HepG2 (cell line): ENCODE measurements around the gene MAPK14. TPM values are rescaled to one million over a fixed set of nuclear protein-coding genes. Genes with fewer than 3 reads are reported as not detected.

Source experiments
- DNMT3B ChIP-seq: conservative IDR thresholded peaks from 2 replicates; pipeline ENCODE4 v1.6.1; 2016; ENCODE audit warnings: missing biosample characterization, control low read depth
- IKZF4 ChIP-seq: sonication (generic); formaldehyde crosslinking; IDR thresholded peaks from 2 replicates; pipeline ENCODE4 v1.5.1; 2020; ENCODE audit warnings: borderline replicate concordance, mild to moderate bottlenecking, low read depth, missing genetic modification reagents; ENCODE audit errors: not compliant biosample characterization
- IKZF5 ChIP-seq: IDR thresholded peaks from 2 replicates; pipeline ENCODE4 v1.6.1; 2018; ENCODE audit warnings: missing genetic modification reagents, mild to moderate bottlenecking, missing compliant biosample characterization
- MXD4 ChIP-seq: IDR thresholded peaks from 2 replicates; pipeline ENCODE4 v1.6.1; 2016; ENCODE audit warnings: mild to moderate bottlenecking, missing biosample characterization, missing genetic modification reagents
- REXO4 ChIP-seq: sonication (generic); formaldehyde crosslinking; IDR thresholded peaks from 2 replicates; pipeline ENCODE4 v1.8.0; 2022; ENCODE audit warnings: missing genetic modification reagents, mild to moderate bottlenecking, borderline replicate concordance
- SCMH1 ChIP-seq: sonication (generic); formaldehyde crosslinking; IDR thresholded peaks from 2 replicates; pipeline ENCODE4 v1.9.0; 2021; ENCODE audit warnings: missing genetic modification reagents, mild to moderate bottlenecking, borderline replicate concordance
- SNAPC4 ChIP-seq: sonication (generic); formaldehyde crosslinking; IDR thresholded peaks from 2 replicates; pipeline ENCODE4 v1.4.0; 2020; ENCODE audit warnings: mild to moderate bottlenecking, missing genetic modification reagents
- ZBTB21 ChIP-seq: sonication (generic); formaldehyde crosslinking; IDR thresholded peaks from 2 replicates; pipeline ENCODE4 v1.4.0; 2020; ENCODE audit warnings: missing genetic modification reagents
- ZNF207 ChIP-seq: fragments of 450-650 bp; IDR thresholded peaks from 2 replicates; pipeline ENCODE4 v1.6.1; 2016; ENCODE audit warnings: antibody characterized with exemption, borderline replicate concordance
- ZNF3 ChIP-seq: IDR thresholded peaks from 2 replicates; pipeline ENCODE4 v1.7.0; 2017; ENCODE audit warnings: inconsistent platforms
- ZNF775 ChIP-seq: sonication (generic); formaldehyde crosslinking; IDR thresholded peaks from 2 replicates; pipeline ENCODE4 v1.4.0; 2020; ENCODE audit warnings: missing genetic modification reagents, mild to moderate bottlenecking, moderate library complexity, borderline replicate concordance
- ZSCAN22 ChIP-seq: sonication (generic); formaldehyde crosslinking; IDR thresholded peaks from 2 replicates; pipeline ENCODE4 v1.4.0; 2020; ENCODE audit warnings: mild to moderate bottlenecking, missing genetic modification reagents
- polyA plus RNA-seq, 8 experiments: library from polyadenylated mRNA; depleted of rRNA in 3 of 8; stranded (reverse) in 7 of 8; unstranded in 1 of 8; fragments of >200 nt; fragmentation: Illumina TruSeq in 4 of 8; extraction: Trizol in 4 of 8; gene quantifications; 2 replicates each; pipeline versions ENCODE4 v1.2.1 to v1.2.3, GENCODE V29; 2011 to 2016; ENCODE audit warnings: low read depth in 4 of 8, missing spikeins in 1 of 8, mixed read lengths in 1 of 8; ENCODE audit not compliant: insufficient read depth in 1 of 8
- total RNA-seq, 5 experiments: library from RNA; depleted of rRNA; stranded (reverse); fragments of >200 nt; fragmentation: Illumina TruSeq; extraction: Trizol; gene quantifications; 2 replicates each; pipeline ENCODE4 v1.2.3, GENCODE V29; 2016; ENCODE audit warnings: low read depth in 1 of 5
- TF ChIP-seq, protein P1 (sequence below): sonication (generic); formaldehyde crosslinking; IDR thresholded peaks from one replicate; pipeline ENCODE4 v1.5.1; 2020; ENCODE audit warnings: mild to moderate bottlenecking, missing genetic modification reagents; ENCODE audit errors: not compliant biosample characterization
- TF ChIP-seq, protein P2 (sequence below): sonication (generic); formaldehyde crosslinking; IDR thresholded peaks from 2 replicates; pipeline ENCODE4 v1.9.0; 2022; ENCODE audit warnings: low read depth, missing genetic modification reagents

Gene MAPK14
- total and polyA plus RNA-seq, 2 of the 13 experiments (the other 11 are each of a cell fraction or from before 2014, with no cell fraction given): 66.3 to 67.3 TPM

DNA sequence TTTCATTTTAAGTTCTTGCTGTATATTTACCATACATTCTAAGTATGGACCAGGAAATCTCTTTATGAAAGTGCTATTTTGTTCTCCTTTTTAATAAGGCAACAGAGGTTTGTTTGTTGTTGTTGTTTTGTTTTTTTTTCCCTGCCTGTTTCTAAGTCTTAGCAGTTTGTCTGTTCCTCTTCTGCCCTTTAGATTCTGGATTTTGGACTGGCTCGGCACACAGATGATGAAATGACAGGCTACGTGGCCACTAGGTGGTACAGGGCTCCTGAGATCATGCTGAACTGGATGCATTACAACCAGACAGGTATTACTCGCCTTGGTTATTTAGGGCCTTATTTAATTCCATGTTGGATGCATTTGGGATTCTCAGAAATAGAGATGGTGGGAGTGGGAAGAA, 48.0 kb downstream of the MAPK14 start (continued):
- TF ChIP-seq ZBTB21 (CRISPR knock-in tag) (no peak), ZNF775 (no peak), ZNF207 (no peak), ZSCAN22 (CRISPR knock-in tag) (no peak), IKZF5 (0 out of 2 replicates have a peak, but pooled peaks have one; percentile 51), REXO4 (no peak), IKZF4 (CRISPR knock-in tag) (no peak), MXD4 (no peak), ZNF3 (CRISPR knock-in tag) (no peak), SCMH1 (CRISPR knock-in tag) (no peak), SNAPC4 (CRISPR knock-in tag) (no peak), DNMT3B (CRISPR knock-in tag) (no peak)
- TF ChIP-seq, protein P1, sequence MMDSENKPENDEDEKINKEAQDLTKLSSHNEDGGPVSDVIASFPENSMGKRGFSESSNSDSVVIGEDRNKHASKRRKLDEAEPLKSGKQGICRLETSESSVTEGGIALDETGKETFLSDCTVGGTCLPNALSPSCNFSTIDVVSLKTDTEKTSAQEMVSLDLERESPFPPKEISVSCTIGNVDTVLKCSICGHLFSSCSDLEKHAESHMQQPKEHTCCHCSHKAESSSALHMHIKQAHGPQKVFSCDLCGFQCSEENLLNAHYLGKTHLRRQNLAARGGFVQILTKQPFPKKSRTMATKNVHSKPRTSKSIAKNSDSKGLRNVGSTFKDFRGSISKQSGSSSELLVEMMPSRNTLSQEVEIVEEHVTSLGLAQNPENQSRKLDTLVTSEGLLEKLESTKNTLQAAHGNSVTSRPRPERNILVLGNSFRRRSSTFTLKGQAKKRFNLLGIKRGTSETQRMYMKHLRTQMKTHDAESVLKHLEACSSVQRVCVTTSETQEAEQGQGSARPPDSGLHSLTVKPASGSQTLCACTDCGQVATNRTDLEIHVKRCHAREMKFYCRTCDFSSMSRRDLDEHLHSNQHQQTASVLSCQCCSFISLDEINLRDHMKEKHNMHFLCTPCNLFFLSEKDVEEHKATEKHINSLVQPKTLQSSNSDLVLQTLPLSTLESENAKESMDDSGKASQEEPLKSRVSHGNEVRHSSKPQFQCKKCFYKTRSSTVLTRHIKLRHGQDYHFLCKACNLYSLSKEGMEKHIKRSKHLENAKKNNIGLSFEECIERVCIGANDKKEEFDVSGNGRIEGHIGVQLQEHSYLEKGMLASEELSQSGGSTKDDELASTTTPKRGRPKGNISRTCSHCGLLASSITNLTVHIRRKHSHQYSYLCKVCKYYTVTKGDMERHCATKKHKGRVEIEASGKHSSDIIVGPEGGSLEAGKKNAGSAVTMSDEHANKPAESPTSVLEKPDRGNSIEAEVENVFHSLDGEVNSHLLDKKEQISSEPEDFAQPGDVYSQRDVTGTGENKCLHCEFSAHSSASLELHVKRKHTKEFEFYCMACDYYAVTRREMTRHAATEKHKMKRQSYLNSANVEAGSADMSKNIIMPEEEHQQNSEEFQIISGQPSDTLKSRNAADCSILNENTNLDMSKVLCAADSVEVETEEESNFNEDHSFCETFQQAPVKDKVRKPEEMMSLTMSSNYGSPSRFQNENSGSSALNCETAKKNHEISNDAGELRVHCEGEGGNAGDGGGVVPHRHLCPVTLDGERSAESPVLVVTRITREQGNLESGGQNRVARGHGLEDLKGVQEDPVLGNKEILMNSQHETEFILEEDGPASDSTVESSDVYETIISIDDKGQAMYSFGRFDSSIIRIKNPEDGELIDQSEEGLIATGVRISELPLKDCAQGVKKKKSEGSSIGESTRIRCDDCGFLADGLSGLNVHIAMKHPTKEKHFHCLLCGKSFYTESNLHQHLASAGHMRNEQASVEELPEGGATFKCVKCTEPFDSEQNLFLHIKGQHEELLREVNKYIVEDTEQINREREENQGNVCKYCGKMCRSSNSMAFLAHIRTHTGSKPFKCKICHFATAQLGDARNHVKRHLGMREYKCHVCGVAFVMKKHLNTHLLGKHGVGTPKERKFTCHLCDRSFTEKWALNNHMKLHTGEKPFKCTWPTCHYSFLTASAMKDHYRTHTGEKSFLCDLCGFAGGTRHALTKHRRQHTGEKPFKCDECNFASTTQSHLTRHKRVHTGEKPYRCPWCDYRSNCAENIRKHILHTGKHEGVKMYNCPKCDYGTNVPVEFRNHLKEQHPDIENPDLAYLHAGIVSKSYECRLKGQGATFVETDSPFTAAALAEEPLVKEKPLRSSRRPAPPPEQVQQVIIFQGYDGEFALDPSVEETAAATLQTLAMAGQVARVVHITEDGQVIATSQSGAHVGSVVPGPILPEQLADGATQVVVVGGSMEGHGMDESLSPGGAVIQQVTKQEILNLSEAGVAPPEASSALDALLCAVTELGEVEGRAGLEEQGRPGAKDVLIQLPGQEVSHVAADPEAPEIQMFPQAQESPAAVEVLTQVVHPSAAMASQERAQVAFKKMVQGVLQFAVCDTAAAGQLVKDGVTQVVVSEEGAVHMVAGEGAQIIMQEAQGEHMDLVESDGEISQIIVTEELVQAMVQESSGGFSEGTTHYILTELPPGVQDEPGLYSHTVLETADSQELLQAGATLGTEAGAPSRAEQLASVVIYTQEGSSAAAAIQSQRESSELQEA (CRISPR knock-in tag): no peak
- TF ChIP-seq, protein P2, sequence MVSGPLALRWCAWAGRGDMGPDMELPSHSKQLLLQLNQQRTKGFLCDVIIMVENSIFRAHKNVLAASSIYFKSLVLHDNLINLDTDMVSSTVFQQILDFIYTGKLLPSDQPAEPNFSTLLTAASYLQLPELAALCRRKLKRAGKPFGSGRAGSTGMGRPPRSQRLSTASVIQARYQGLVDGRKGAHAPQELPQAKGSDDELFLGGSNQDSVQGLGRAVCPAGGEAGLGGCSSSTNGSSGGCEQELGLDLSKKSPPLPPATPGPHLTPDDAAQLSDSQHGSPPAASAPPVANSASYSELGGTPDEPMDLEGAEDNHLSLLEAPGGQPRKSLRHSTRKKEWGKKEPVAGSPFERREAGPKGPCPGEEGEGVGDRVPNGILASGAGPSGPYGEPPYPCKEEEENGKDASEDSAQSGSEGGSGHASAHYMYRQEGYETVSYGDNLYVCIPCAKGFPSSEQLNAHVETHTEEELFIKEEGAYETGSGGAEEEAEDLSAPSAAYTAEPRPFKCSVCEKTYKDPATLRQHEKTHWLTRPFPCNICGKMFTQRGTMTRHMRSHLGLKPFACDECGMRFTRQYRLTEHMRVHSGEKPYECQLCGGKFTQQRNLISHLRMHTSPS: no peak
